ENCODE data around the gene CEP70. TPM values are rescaled to one million over a fixed set of nuclear protein-coding genes. Genes with fewer than 3 reads are reported as not detected.

The CEP70 gene
- total and polyA plus RNA-seq, 8 donors = 13.6 to 44.0 (median 22.8) TPM

- DNase-seq (peak in 1 of 6 donors; percentile 25), ATAC-seq (no peak)
- intact Hi-C loops (cut with DNase I) = no loop called here
Measured at GRCh38 chr3:138450704-138451424, 143.2 kb downstream of the CEP70 start.

GRCh38 chr3:138450181-138450580 is 143.9 kb downstream of the CEP70 start:
- no peak for TF ChIP-seq CTCF (IDR thresholded peaks at IDR 0.05)
- FAIRE-seq = no peak
- no peaks in the 10 kb centered on the region for H3K4me1 ChIP-seq
- no peaks in the 10 kb centered on the region for H3K9me3 ChIP-seq
- intact Hi-C loops (cut with DNase I) = no loop called here
- DNase-seq = peak in 3 of 6 donors; percentile 21 to 56 (median 27)
- ATAC-seq = peak; percentile 51 to 93 (median 64)
- no peak overlapping the region for H3K27ac ChIP-seq
- 43 to 54% methylated on average over 7 of the region's 7 CpGs for WGBS, 2 donors
- no peaks in the 10 kb centered on the region for H3K36me3 ChIP-seq
- H3K4me3 ChIP-seq = no peak overlapping the region
- H3K27me3 ChIP-seq = no peaks in the 10 kb centered on the region

More at GRCh38 chr3:138450704-138451424, 143.2 kb downstream of the CEP70 start:
- TF ChIP-seq CTCF (IDR thresholded peaks at IDR 0.05) = no peak
- no peak for FAIRE-seq
- Histone ChIP-seq H3K4me3 (no peak overlapping the region), H3K9me3 (no peaks in the 10 kb centered on the region), H3K27ac (no peak overlapping the region), H3K4me1 (no peaks in the 10 kb centered on the region), H3K27me3 (no peaks in the 10 kb centered on the region), H3K36me3 (no peaks in the 10 kb centered on the region)
- WGBS, 2 donors = 87 to 91% methylated on average over 6 of the region's 6 CpGs

GRCh38 chr3:138449490-138449889 is 144.6 kb downstream of the CEP70 start:
- Histone ChIP-seq H3K4me3 (no peak overlapping the region), H3K27me3 (no peaks in the 10 kb centered on the region), H3K4me1 (no peaks in the 10 kb centered on the region), H3K36me3 (no peaks in the 10 kb centered on the region), H3K9me3 (no peaks in the 10 kb centered on the region), H3K27ac (no peak overlapping the region)
- ATAC-seq (no peak), FAIRE-seq (no peak), DNase-seq (no peak)
- TF ChIP-seq CTCF (IDR thresholded peaks at IDR 0.05) = no peak
- intact Hi-C loops (cut with DNase I) = no loop called here
- 86 to 96% methylated on average over 3 of the region's 3 CpGs for WGBS, 2 donors

- Histone ChIP-seq H3K36me3 (no peaks in the 10 kb centered on the region), H3K4me1 (no peaks in the 10 kb centered on the region), H3K9me3 (no peaks in the 10 kb centered on the region), H3K27ac (no peak overlapping the region), H3K27me3 (no peaks in the 10 kb centered on the region), H3K4me3 (no peak overlapping the region)
- no peak for ATAC-seq
- 82 to 85% methylated on average over 3 of the region's 3 CpGs for WGBS, 2 donors
- DNase-seq = no peak
- no peak for FAIRE-seq
- TF ChIP-seq CTCF (IDR thresholded peaks at IDR 0.05) = no peak
- intact Hi-C loops (cut with DNase I) = no loop called here
Measured at GRCh38 chr3:138448631-138449030, 145.4 kb downstream of the CEP70 start.

- no peaks in the 10 kb centered on the region for H3K4me1 ChIP-seq
- no peak overlapping the region for H3K27ac ChIP-seq
- no peak overlapping the region for H3K4me3 ChIP-seq
- H3K36me3 ChIP-seq = no peaks in the 10 kb centered on the region
- intact Hi-C loops (cut with DNase I) = no loop called here
- ATAC-seq = no peak
- WGBS, 2 donors = 90 to 93% methylated on average over 4 of the region's 4 CpGs
- no peak for FAIRE-seq
- TF ChIP-seq CTCF (IDR thresholded peaks at IDR 0.05) = no peak
- DNase-seq = no peak
- H3K9me3 ChIP-seq = no peaks in the 10 kb centered on the region
- H3K27me3 ChIP-seq = no peaks in the 10 kb centered on the region
Measured at GRCh38 chr3:138445654-138446053, 148.4 kb downstream of the CEP70 start.

Measured in pancreas (tissue), 10 donors.